Heart right ventricle (tissue), 16 donors: ENCODE data around the gene WTAP. TPM values are rescaled to one million over a fixed set of nuclear protein-coding genes. Genes with fewer than 3 reads are reported as not detected.
"Not testable (repeated sequence)": the region's sequence is repeated elsewhere in the genome, so short reads cannot be mapped to it uniquely, and the experiment has no call there.

ENCODE experiments used
- ATAC-seq, 8 donors: fragments of 200-7000 bp; cut with Tn5 transposase; one replicate each; pipeline ENCODE4 v1.9.1; 2020; ENCODE audit warnings: mild to moderate bottlenecking in 8 of 8, moderate library complexity in 8 of 8, moderate number of reproducible peaks in 1 of 8
- DNase-seq, 2 donors: peaks; one replicate each; pipeline ENCODE4 v3.0.0-alpha.2; 2020
- H3K27ac ChIP-seq, 10 donors: fragments of 200-600 bp; sonication (generic) in 2 of 10; one replicate each; pipeline versions ENCODE4 v1.5.0 to v1.8.0; 2020 to 2022; ENCODE audit warnings: mild to moderate bottlenecking in 3 of 10
- H3K27me3 ChIP-seq, 7 donors: fragments of 200-600 bp; one replicate each; pipeline ENCODE4 v1.8.0; 2021 to 2022; ENCODE audit warnings: mild to moderate bottlenecking in 2 of 7
- H3K36me3 ChIP-seq, 9 donors: fragments of 200-600 bp; sonication (generic) in 1 of 9; one replicate each; pipeline versions ENCODE4 v1.5.0 to v1.8.0; 2020 to 2022; ENCODE audit warnings: mild to moderate bottlenecking in 2 of 9
- H3K4me1 ChIP-seq, 9 donors: fragments of 200-600 bp; sonication (generic) in 1 of 9; one replicate each; pipeline versions ENCODE4 v1.5.0 to v1.8.0; 2020 to 2022; ENCODE audit warnings: mild to moderate bottlenecking in 4 of 9
- H3K4me3 ChIP-seq, 10 donors: fragments of 200-600 bp; sonication (generic) in 2 of 10; one replicate each; pipeline versions ENCODE4 v1.5.0 to v1.8.0; 2020 to 2022; ENCODE audit warnings: mild to moderate bottlenecking in 7 of 10, moderate library complexity in 2 of 10
- H3K9me3 ChIP-seq, 11 donors: fragments of 200-600 bp in 10 of 11; sonication (generic) in 2 of 11; one replicate each; pipeline versions ENCODE4 v1.5.0 to v1.8.0; 2013 to 2022; ENCODE audit warnings: mild to moderate bottlenecking in 2 of 11, control low read depth in 1 of 11, moderate library complexity in 1 of 11
- WGBS, 2 donors: extraction: QIAGEN DNeasy Blood & Tissue Kit; methylation state at CpG; one replicate each; pipeline ENCODE4 v1.1.7; 2013; ENCODE audit warnings: inconsistent platforms in 1 of 2; 5-methylcytosine and 5-hydroxymethylcytosine counted together
- intact Hi-C, 10 donors: fragments of 100-400 bp; cut with DNase I; formaldehyde crosslinking; loops; one replicate each; pipeline versions ENCODE4 v1.11.1 to v1.14.2; 2022
- polyA plus RNA-seq, 2 donors: library from polyadenylated mRNA; stranded (reverse); fragments of 200-250 nt; gene quantifications; one replicate each; pipeline ENCODE4 v1.2.3, GENCODE V29; 2013
- total RNA-seq, 10 donors: library from RNA; stranded (reverse); fragmentation: NEBNext Ultra II Directional in 3 of 10; extraction: Animal tissue kit (Norgen Biotek cat#: 25700) in 3 of 10; gene quantifications; one replicate each; pipeline versions ENCODE4 v1.2.1 to v1.2.4, GENCODE V29; 2021 to 2023
- TF ChIP-seq, protein P1 (sequence below), 9 donors: fragments of 200-600 bp; sonication (generic) in 2 of 9; IDR thresholded peaks; one replicate each; pipeline versions ENCODE4 v1.5.0 to v1.8.0; 2021 to 2022; ENCODE audit warnings: antibody characterized with exemption in 9 of 9, mild to moderate bottlenecking in 5 of 9, moderate library complexity in 1 of 9
- donor health status: Arrhythmogenic right ventricular cardiomyopathy.
- donor health status: ischemic (EF 13 %, LVEDD 7.1; RV severe dilation, severe dysfunction).
- donor health status: healthy with polysubstance abuse.
- donor health status: DM: no; HTN: yes; CAD: no.
- donor health status: DM: no; HTN: no; CAD: no.
- donor health status: ischemic (EF 25% LVEDD 6.9; RV normal size, moderate dysfunction).
- donor health status: ischemic (EF 25% LVEDD 5.7; RV mildly dilated, moderate dysfunction).
- donor health status: healthy.
- donor health status: DM: yes; HTN: yes; CAD: no.
- donor health status: Ischemic cardiomyopathy.
- donor health status: ischemic (EF 35%, LVEDD 5.7; RV mildly dilated, moderate dysfunction).
- donor health status: nonischemic (EF 11% LVEDD 7.7; RV severe dilation, severe dysfunction).
- donor health status: DM: yes; HTN: yes; CAD: no.
- donor health status: PGD.
- donor health status: ischemic (EF 29% LVEDD 5.4; RV normal size, mild dysfunction).
- donor health status: nonischemic (EF 23%, LVEDD 6.1; RV moderate dilation, normal function).

WTAP gene
- total and polyA plus RNA-seq, 12 donors: 44.4 to 70.1 (median 47.6) TPM

- 37 to 56% methylated on average over 1 of the region's 1 CpG for WGBS, 2 donors
- Histone ChIP-seq H3K36me3 (peaks cover 0 to 5% (median 0%) of the 10 kb centered on the region in 9 donors), H3K27me3 (no peaks in the 10 kb centered on the region), H3K4me1 (peaks cover 0 to 35% (median 7%) of the 10 kb centered on the region in 9 donors), H3K27ac (peak overlapping the region in 6 of 10 donors; percentile 7 to 83 (median 42)), H3K9me3 (peaks cover 0 to 13% (median 0%) of the 10 kb centered on the region in 11 donors), H3K4me3 (no peak overlapping the region)
- intact Hi-C loops: no loop called here
- DNase-seq (no peak), ATAC-seq (peak in 4 of 8 donors; percentile 20 to 58 (median 52))
- TF ChIP-seq, protein P1, sequence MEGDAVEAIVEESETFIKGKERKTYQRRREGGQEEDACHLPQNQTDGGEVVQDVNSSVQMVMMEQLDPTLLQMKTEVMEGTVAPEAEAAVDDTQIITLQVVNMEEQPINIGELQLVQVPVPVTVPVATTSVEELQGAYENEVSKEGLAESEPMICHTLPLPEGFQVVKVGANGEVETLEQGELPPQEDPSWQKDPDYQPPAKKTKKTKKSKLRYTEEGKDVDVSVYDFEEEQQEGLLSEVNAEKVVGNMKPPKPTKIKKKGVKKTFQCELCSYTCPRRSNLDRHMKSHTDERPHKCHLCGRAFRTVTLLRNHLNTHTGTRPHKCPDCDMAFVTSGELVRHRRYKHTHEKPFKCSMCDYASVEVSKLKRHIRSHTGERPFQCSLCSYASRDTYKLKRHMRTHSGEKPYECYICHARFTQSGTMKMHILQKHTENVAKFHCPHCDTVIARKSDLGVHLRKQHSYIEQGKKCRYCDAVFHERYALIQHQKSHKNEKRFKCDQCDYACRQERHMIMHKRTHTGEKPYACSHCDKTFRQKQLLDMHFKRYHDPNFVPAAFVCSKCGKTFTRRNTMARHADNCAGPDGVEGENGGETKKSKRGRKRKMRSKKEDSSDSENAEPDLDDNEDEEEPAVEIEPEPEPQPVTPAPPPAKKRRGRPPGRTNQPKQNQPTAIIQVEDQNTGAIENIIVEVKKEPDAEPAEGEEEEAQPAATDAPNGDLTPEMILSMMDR (IDR thresholded peaks at IDR 0.05): no peak
These were observed 26.3 kb upstream of the WTAP start for GRCh38 chr6:159700970-159701369.

DNA sequence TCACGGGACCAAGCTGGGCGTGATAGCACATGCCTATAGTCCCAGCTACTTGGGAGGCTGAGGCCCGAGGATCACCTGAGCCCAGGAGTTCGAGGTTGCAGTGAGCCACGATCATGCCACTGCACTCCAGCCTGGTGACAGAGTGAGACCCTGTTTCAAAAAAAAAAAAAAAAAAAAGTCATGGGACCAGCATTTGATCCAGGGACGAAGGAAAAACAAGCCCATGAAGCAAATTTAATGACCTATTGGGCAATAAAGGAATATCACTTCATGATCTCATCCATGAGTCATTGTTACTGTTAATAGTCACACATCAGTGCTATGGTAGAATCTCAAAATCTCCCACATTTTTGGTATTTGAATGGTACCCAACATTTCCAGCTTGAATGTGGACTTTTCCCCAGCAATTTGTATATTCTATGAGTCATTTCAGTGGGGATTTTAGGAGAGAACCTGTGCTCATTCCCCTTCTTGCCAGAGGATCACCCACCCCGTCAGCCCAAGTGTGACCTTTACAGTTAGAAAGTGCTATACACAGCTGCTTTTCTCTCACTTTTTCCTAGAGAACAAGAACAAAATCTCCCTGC, 25.8 kb upstream of the WTAP start:
- intact Hi-C loops: no loop called here

GRCh38 chr6:159710603-159711002, 16.7 kb upstream of the WTAP start:
- H3K4me3 ChIP-seq, H3K36me3 ChIP-seq, ATAC-seq, intact Hi-C loops, DNase-seq, H3K9me3 ChIP-seq, H3K27ac ChIP-seq, H3K27me3 ChIP-seq: not testable (repeated sequence)
- peaks cover under 1 to 16% (median 8%) of the 10 kb centered on the region in 9 donors for H3K4me1 ChIP-seq
- 79 to 85% methylated on average over 4 of the region's 4 CpGs for WGBS, 2 donors

More for the DNA sequence above, 25.8 kb upstream of the WTAP start:
- Histone ChIP-seq H3K4me1 (peaks cover 0 to 31% (median 7%) of the 10 kb centered on the region in 9 donors), H3K9me3 (peaks cover 0 to 13% (median 0%) of the 10 kb centered on the region in 11 donors), H3K4me3 (no peak overlapping the region), H3K27ac (peak overlapping the region in 7 of 10 donors; percentile 23 to 83 (median 35)), H3K36me3 (peaks cover 0 to 5% (median 0%) of the 10 kb centered on the region in 9 donors), H3K27me3 (no peaks in the 10 kb centered on the region)
- 86% methylated on average over 7 of the region's 7 CpGs for WGBS, 2 donors
- TF ChIP-seq, protein P1 (IDR thresholded peaks at IDR 0.05): no peak
- peak in 7 of 8 donors; percentile 62 to 91 (median 76) for ATAC-seq
- DNase-seq: no peak

GRCh38 chr6:159712389-159712788, 14.9 kb upstream of the WTAP start:
- ATAC-seq, H3K27me3 ChIP-seq, intact Hi-C loops, H3K27ac ChIP-seq, DNase-seq, H3K36me3 ChIP-seq, H3K4me3 ChIP-seq, H3K9me3 ChIP-seq: not testable (repeated sequence)
- H3K4me1 ChIP-seq: peaks cover 5 to 34% (median 19%) of the 10 kb centered on the region in 9 donors
- 92 to 93% methylated on average over 3 of the region's 3 CpGs for WGBS, 2 donors

GRCh38 chr6:159713984-159714383, 13.3 kb upstream of the WTAP start:
- TF ChIP-seq, protein P1 (IDR thresholded peaks at IDR 0.05): no peak
- peak in 1 of 8 donors; percentile 5 for ATAC-seq
- H3K36me3 ChIP-seq: no peaks in the 10 kb centered on the region
- peaks cover 5 to 49% (median 20%) of the 10 kb centered on the region in 9 donors for H3K4me1 ChIP-seq
- WGBS, 2 donors: 89 to 93% methylated on average over 7 of the region's 7 CpGs
- no peaks in the 10 kb centered on the region for H3K27me3 ChIP-seq
- no peaks in the 10 kb centered on the region for H3K9me3 ChIP-seq
- intact Hi-C loops: loop anchor here in 1 of 10 donors (2.0 kb wide), 1 partner anchor 21 kb away; the partner anchor contains the start of gene SOD2
- no peak for DNase-seq
- H3K27ac ChIP-seq: peak overlapping the region in 1 of 10 donors; percentile 92
- H3K4me3 ChIP-seq: no peak overlapping the region
